Measurements from ENCODE around the gene TRMU. TPM values are rescaled to one million over a fixed set of nuclear protein-coding genes. Genes with fewer than 3 reads are reported as not detected.

Gene TRMU
- total RNA-seq, 2 experiments from 2014 or later = 87.2 to 98.1 TPM

DNA sequence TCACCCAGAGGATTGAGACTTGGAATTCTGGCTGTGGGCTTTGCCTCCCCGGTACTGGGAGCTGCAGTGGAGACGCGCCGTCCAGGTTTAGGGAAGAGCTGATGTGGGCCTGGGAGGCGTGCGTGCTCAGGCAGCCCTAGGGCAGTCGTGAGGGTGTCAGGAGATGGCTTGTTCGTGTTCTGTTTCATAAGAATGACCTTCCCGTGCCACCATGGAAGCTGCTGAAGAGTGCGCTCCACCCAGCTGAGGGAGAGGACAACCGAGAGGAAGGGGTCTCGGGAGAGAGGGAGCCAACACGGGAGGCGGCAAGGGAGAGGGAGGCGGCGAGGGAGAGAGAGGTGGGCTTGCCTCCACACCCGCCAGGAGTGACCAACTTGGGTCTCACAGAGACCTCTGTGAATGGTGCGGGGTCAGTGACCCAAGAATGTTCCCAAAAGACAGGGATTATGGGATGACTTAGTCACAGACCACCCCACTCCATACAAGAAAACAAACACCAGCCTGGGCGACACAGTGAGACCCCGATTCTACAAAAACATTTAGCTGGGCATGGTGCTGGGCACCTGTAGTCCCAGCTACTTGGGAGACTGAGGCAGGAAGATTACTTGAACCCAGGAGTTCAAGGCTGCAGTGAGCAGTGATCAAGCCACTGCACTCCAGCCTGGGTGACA is 14.7 kb upstream of the TRMU start:
- Mint-ChIP-seq H3K4me1 (ENCODE audit: low read depth) (no peaks in the 10 kb centered on the region), H3K27me3 (no peaks in the 10 kb centered on the region), H3K9me3 (no peaks in the 10 kb centered on the region), H3K4me3 (no peak overlapping the region), H3K27ac (no peak overlapping the region), H3K36me3 (ENCODE audit: low read depth) (peaks cover 38% of the 10 kb centered on the region)
- ChIA-PET POLR2A (no interaction called here), CTCF (no interaction called here)
- TF ChIP-seq, protein P1, sequence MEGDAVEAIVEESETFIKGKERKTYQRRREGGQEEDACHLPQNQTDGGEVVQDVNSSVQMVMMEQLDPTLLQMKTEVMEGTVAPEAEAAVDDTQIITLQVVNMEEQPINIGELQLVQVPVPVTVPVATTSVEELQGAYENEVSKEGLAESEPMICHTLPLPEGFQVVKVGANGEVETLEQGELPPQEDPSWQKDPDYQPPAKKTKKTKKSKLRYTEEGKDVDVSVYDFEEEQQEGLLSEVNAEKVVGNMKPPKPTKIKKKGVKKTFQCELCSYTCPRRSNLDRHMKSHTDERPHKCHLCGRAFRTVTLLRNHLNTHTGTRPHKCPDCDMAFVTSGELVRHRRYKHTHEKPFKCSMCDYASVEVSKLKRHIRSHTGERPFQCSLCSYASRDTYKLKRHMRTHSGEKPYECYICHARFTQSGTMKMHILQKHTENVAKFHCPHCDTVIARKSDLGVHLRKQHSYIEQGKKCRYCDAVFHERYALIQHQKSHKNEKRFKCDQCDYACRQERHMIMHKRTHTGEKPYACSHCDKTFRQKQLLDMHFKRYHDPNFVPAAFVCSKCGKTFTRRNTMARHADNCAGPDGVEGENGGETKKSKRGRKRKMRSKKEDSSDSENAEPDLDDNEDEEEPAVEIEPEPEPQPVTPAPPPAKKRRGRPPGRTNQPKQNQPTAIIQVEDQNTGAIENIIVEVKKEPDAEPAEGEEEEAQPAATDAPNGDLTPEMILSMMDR (IDR thresholded peaks at IDR 0.05) = no peak
- no peak for DNase-seq
- intact Hi-C loops (cut with micrococcal nuclease) = no loop called here
- no peak for ATAC-seq

DNA sequence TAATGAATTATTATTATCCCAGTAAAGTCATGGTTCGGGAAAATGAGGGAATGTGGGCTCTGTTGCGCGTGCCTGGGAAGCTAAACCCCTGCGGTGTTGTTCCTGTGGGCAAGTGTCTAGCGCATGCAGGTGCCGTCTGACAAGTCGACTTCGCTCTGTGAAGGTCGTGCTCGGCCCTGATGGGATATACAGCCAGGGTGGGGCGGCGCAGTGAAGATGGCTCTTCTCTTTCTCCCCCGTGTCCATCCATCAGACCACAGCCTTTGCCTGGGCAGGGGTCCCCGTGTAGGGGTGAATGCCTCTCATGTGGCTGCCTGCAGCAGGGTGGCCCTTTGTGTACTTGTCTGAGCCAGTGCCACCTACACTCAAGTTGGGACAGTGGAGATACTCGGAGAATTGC is 12.8 kb upstream of the TRMU start:
- peaks cover 32% of the 10 kb centered on the region for H3K36me3 Mint-ChIP-seq (ENCODE audit: low read depth)
- ChIA-PET CTCF (no interaction called here), POLR2A (no interaction called here)
- ATAC-seq = no peak
- no peaks in the 10 kb centered on the region for H3K27me3 Mint-ChIP-seq
- H3K9me3 Mint-ChIP-seq = no peaks in the 10 kb centered on the region
- TF ChIP-seq, protein P1 (IDR thresholded peaks at IDR 0.05) = no peak
- intact Hi-C loops (cut with micrococcal nuclease) = no loop called here
- no peak overlapping the region for H3K27ac Mint-ChIP-seq
- H3K4me1 Mint-ChIP-seq (ENCODE audit: low read depth) = no peaks in the 10 kb centered on the region
- DNase-seq = no peak
- no peak overlapping the region for H3K4me3 Mint-ChIP-seq

DNA sequence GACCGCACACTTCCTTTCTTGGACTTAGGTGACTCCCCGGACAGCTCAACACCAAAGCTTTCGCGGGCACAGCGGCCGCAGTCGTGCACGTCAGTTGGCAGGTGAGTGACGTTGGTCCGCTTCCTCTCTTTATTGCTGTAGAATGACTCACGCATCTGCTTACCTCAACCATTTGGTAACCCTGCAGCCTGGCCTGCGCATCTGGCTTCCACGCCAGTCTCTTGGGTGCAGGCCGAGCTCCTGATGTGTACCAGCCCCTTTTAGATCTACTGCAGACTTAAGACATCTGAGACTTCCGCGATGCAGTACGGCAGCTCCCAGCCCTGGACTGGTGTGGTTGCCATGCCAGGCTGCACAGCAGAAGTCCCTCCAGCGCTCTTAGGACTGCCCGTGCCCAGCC is 12.4 kb upstream of the TRMU start:
- Mint-ChIP-seq H3K4me1 (ENCODE audit: low read depth) (no peaks in the 10 kb centered on the region), H3K27ac (no peak overlapping the region), H3K36me3 (ENCODE audit: low read depth) (peaks cover 27% of the 10 kb centered on the region), H3K27me3 (no peaks in the 10 kb centered on the region), H3K4me3 (no peak overlapping the region), H3K9me3 (no peaks in the 10 kb centered on the region)
- CTCF ChIA-PET = no interaction called here
- intact Hi-C loops (cut with micrococcal nuclease) = no loop called here
- no peak for ATAC-seq
- POLR2A ChIA-PET = no interaction called here
- TF ChIP-seq, protein P1 (IDR thresholded peaks at IDR 0.05) = no peak
- DNase-seq = no peak

DNA sequence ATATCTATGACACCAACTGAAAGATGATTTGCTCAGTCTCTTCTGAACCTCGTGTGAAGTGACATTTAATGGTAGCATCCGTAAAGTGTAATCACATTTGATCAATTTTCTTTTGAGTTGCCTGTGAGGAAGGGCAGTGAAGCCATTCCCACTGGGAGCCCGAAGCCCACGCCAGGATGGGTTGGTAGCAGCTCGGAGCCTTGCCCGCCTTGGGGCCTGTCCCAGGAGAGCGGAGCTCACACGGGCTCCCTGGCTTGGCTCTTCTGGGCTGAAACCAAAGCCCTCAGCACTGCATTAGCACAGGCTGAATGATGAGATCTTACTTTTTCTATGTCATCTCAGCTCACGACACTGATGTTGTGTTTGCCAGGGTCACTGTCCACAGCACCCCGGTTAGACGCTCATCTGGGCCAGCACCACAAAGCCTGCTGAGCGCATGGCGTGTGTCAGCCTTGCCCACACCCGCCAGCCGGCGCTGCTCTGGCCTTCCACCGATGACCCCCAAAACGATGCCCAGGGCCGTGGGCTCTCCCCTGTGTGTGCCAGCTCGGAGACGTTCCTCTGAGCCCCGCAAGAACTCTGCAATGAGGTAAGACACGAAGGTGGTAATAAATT is 9.3 kb upstream of the TRMU start:
- ATAC-seq (no peak), DNase-seq (no peak)
- Mint-ChIP-seq H3K27me3 (no peaks in the 10 kb centered on the region), H3K9me3 (no peaks in the 10 kb centered on the region), H3K27ac (no peak overlapping the region), H3K36me3 (ENCODE audit: low read depth) (peaks cover 26% of the 10 kb centered on the region), H3K4me3 (no peak overlapping the region), H3K4me1 (ENCODE audit: low read depth) (no peaks in the 10 kb centered on the region)
- ChIA-PET POLR2A (interaction anchor here (0.6 kb wide), 1 partner anchor 8 kb away, joined by 3 read pairs; no protein-coding TSS in a partner anchor), CTCF (interaction anchor here (1.1 kb wide), 1 partner anchor 320 kb away, joined by 4 read pairs; no protein-coding TSS in a partner anchor)
- TF ChIP-seq, protein P1 (IDR thresholded peaks at IDR 0.05) = no peak
- intact Hi-C loops (cut with micrococcal nuclease) = no loop called here

DNA sequence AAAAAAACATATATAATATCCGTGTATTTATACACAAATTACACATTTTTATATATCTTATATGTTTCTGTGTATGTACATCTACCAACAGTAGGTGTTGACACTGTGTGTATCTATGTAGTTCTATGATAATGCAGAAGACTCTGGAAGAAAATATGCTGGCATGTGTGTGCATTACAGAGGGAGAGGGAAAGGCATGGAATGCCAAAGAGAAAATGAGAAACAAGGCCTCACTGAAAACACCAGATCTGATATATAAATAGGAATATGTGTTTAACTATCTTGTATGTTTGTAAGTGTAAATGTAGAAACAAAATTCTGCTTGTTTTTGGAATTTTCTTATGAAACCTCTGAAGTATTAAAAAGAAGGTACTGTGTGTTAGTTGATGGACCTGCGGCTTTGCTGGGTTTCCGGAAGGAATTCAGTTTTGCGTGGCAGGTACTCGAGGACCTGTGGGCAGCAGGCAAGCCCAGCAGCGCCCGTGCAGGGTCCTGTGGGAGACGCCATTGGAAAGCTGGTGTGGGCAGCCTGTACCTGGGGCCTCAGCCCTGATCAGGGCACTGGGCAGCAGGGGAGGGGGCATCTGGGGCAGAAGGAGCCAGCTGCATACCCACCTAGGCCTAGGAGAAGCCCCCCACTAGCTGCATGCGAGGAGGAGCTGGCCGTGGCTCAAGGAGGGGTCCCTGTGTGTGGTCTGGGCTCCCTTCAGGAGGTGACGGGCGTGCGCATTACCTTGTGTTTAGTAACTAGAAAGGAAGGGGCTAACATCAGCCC is 7.6 kb upstream of the TRMU start:
- Mint-ChIP-seq H3K9me3 (no peaks in the 10 kb centered on the region), H3K4me3 (no peak overlapping the region), H3K4me1 (ENCODE audit: low read depth) (no peaks in the 10 kb centered on the region), H3K36me3 (ENCODE audit: low read depth) (peaks cover 30% of the 10 kb centered on the region), H3K27ac (no peak overlapping the region), H3K27me3 (no peaks in the 10 kb centered on the region)
- intact Hi-C loops (cut with micrococcal nuclease) = no loop called here
- ATAC-seq = no peak
- ChIA-PET CTCF (interaction anchor here (1.4 kb wide), 1 partner anchor 40 kb away, joined by 5 read pairs; no protein-coding TSS in a partner anchor), POLR2A (no interaction called here)
- DNase-seq = no peak
- TF ChIP-seq, protein P1 (IDR thresholded peaks at IDR 0.05) = no peak
